Astrocyte of the hippocampus (primary cell): Measurements from ENCODE around the gene ZCCHC3.
A peak's percentile ranks its signal among the peaks of the same experiment; 100 is the strongest.
"Not testable (repeated sequence)": the region's sequence is repeated elsewhere in the genome, so short reads cannot be mapped to it uniquely, and the experiment has no call there.

ENCODE experiments used
- DNase-seq: peaks from one replicate; pipeline ENCODE4 v3.0.0; 2011; ENCODE audit warnings: low read depth, low spot score

ZCCHC3 gene, protein sequence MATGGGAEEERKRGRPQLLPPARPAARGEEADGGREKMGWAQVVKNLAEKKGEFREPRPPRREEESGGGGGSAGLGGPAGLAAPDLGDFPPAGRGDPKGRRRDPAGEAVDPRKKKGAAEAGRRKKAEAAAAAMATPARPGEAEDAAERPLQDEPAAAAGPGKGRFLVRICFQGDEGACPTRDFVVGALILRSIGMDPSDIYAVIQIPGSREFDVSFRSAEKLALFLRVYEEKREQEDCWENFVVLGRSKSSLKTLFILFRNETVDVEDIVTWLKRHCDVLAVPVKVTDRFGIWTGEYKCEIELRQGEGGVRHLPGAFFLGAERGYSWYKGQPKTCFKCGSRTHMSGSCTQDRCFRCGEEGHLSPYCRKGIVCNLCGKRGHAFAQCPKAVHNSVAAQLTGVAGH

DNA sequence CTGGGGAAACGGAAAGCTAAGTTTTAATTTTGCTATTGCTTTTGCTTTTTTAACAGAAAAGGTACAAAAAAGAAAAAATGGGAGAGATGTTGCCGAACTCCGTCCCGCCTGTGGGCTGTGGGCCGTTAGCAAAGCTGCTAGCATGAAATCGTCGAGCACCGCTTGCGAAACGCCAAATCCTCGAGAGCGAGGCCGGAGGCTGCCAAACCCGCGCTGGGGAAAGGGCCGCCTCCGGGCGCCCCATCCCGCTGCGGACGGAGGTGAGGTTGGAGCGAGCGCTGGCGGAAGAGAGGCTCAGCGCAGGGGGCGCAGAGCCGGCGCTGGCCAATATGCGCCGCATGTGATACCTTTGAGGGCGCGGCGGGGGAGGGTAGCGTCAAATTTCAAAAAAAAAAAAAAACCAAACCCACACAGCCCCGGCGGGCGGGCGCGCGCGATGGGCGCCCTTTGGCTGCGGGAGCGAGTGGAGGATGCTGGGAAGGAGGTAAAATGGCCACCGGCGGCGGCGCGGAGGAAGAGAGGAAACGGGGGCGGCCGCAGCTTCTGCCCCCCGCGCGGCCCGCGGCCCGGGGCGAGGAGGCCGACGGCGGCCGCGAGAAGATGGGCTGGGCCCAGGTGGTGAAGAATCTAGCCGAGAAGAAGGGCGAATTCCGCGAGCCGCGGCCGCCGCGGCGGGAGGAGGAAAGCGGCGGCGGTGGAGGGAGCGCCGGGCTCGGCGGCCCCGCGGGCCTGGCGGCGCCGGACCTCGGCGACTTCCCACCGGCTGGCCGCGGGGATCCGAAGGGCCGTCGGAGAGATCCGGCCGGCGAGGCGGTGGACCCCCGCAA lies at the start of gene ZCCHC3:
TSS of gene ZCCHC3 (plus strand) at position 473 of the 827 bp plus-strand sequence. CDS start at position 490, 17 bp downstream.
- peak; percentile 96 for DNase-seq

- no peak for DNase-seq
Measured at GRCh38 chr20:251354-251753, 46.0 kb upstream of the ZCCHC3 start.

DNA sequence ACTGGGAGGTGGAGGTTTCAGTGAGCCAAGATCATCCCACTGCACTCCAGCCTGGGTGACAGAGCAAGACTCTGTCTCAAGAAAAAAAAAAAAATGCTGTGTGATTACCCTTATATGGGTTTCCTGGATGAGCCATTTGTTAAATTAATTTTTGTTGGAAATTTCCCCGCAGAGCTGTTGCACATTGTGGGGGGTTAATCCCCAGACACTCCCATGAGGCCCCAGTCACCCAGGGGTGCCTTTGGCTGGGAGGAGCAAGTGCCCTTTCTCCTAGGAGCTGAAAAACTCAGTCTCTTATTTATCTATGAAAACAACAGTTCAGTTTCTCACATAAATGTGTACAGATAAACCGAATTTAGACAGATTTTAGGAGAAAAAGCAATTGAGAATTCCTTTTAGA lies 44.6 kb upstream of the ZCCHC3 start:
- DNase-seq: no peak

GRCh38 chr20:253447-253846 lies 43.9 kb upstream of the ZCCHC3 start:
- not testable (repeated sequence) for DNase-seq

DNA sequence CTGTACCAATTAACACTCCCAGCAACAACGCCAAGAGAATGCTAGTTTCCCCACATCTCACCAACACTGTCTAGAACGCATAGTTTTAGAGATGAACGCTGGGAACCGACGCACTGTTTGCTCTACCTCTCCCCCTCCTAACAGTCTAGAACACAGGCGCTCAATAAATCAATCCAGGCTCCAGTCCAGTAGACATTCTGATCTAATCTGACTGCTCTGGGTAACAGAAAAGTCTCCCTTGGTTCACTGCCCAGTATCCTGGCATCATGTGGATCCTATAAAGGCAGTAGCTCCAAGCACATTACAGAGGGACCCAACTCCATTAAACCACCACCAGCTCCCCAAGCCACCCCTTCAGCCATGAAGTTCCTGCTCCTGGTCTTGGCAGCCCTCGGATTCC lies 40.0 kb upstream of the ZCCHC3 start, which contains the start of gene DEFB132:
TSS of gene DEFB132 (plus strand) at position 306 of the 400 bp plus-strand sequence. CDS start at position 361, 55 bp downstream.
- DNase-seq: no peak

GRCh38 chr20:258269-258858 lies 39.0 kb upstream of the ZCCHC3 start:
- no peak for DNase-seq

DNA sequence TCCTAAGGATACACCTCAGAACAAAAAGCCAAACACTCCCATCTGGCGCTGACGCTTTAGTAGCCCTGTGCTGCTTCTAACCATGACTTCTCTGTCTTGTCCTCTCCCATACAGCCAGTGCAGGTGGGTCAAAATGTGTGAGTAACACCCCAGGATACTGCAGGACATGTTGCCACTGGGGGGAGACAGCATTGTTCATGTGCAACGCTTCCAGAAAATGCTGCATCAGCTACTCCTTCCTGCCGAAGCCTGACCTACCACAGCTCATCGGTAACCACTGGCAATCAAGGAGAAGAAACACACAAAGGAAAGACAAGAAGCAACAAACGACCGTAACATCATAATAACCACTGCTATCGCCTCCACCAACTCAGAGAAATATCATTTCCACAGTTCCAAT lies 38.4 kb upstream of the ZCCHC3 start:
- DNase-seq: no peak

DNA sequence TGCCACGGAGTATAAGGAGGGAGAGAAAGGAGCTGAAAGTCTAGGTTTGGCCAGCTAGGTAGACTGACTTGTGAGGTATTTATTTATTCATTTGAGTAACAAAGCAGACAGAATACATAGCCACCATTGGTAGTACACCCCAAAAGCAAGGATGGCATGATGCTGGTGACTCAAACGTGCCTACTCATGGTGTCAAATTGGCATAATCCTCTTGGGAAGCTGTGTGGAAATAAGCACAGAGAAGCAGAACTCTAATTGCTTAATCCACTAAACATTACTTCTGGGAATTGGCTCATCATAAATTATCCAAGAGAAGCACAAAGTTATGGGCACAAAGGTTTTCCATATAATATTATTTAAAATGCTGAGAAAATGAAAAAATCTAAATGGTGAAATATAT lies 37.4 kb upstream of the ZCCHC3 start:
- DNase-seq: no peak

DNA sequence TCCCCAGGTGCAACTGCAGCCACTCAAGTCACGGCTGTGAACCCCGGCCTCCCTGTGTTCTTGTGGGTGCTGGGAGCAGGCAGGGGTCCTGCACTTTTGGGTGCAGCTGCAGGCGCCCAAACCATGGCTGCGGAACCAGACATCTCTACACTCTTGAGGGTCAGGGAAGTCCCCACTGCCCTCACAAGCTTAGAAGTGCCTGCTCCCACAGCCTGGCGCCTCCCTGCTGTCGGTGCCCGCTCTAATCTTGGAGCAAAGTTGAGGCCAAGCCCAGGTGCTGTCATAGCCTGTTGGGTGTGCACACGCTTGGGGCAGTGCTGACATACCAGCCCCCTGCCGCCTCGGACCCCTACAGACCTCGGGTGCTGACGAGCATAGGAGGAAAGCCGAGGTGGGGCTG lies 33.7 kb upstream of the ZCCHC3 start:
- no peak for DNase-seq

GRCh38 chr20:266596-267562 lies 30.5 kb upstream of the ZCCHC3 start:
- DNase-seq: peak; percentile 88

DNA sequence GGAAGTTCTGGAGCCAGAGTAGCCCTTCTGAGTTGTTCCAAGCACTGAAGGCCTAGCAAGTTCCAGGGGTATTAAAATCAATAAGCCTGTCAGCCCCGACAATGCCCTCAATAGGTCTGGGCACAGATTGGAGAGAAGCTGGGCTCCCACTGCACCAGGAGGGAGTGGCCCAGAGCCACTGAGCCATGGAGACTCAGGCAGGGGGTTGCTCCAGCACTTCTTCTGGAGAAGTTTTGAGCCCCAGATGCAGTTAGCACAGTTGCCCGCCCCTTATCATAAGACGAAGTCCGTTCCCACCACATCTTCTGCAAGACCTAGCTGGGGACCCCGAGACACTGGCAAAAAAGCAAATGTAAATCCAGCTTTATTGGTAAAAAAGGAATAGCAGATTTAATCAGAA lies 26.9 kb upstream of the ZCCHC3 start:
- DNase-seq: no peak

DNA sequence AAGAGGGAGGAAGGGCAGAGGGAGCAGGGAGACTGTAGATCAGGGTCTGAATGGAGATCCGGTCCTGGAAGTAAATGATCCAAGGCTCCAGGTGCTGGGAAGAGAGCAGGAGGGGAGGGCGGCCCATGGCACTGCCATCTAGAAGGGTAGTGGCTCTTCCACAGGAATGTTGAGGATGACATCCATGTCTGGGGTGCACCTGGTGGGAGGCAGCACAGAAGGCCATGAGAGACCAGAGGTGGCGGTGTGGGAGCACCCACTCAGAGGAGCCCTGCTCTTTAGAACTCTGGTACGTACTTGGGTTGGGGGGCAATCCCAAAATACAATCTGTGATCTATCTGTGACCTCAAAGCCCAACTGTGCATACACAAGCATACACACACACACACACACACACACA lies 26.3 kb upstream of the ZCCHC3 start:
- DNase-seq: no peak

- no peak for DNase-seq
Measured at GRCh38 chr20:271528-271927, 25.8 kb upstream of the ZCCHC3 start.

DNA sequence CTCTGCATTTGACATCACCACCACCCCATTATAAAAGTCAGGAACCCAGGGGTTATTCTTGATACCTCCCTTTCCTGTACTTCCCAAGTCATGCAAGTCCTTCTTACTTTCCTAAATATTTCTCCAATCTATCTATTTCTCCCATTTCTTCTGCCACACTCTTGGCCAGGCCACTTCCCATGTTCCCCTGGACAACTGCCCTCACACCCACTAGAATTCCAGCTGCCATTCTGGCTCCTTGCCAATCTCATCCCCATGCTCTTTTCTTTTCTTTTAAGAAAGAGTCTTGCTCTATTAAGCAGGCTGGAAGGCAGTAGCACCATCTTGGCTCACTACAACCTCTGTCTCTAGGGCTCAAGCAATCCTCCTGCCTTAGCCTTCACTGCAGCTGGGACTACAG lies 24.7 kb upstream of the ZCCHC3 start:
- no peak for DNase-seq

DNA sequence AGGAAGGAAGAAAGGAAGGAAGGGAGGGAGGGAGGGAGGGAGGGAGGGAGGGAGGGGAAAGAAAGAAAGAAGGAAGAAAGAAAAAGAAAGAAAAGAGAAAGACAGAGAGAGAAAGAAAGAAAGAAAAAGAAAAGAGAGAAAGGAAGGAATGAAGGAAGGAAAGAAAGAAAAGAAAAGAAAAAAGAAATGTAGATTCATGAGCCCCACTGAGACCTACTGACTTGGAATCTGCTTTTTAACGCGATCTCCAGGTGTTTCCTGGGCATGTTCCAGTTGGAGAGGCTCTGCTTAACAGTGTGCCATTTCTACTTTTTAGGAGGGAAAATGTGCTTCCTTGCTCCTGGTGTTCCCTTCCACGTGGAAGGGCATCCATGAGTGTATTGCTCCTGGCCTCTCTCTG lies 23.5 kb upstream of the ZCCHC3 start:
- DNase-seq: no peak

DNA sequence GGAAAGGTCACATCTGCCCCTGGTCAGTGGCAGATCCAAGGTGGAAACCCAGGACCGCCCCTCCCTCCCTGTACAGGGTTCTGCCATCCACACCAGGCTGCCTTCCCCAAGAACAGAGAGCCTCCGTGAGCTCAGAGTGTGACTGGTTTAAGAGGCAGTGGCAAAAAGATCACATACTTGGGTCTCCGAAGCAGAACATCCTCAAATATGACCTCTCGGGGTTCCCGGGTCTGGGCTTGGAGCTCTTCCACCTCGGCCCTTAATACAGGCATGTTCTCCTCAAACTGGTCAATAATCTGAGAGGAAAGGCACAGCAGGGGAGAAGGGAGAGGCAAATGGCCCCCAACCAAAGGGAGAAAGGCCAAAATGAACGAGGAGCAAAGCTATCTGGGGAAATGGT lies 21.6 kb upstream of the ZCCHC3 start:
- DNase-seq: no peak

DNA sequence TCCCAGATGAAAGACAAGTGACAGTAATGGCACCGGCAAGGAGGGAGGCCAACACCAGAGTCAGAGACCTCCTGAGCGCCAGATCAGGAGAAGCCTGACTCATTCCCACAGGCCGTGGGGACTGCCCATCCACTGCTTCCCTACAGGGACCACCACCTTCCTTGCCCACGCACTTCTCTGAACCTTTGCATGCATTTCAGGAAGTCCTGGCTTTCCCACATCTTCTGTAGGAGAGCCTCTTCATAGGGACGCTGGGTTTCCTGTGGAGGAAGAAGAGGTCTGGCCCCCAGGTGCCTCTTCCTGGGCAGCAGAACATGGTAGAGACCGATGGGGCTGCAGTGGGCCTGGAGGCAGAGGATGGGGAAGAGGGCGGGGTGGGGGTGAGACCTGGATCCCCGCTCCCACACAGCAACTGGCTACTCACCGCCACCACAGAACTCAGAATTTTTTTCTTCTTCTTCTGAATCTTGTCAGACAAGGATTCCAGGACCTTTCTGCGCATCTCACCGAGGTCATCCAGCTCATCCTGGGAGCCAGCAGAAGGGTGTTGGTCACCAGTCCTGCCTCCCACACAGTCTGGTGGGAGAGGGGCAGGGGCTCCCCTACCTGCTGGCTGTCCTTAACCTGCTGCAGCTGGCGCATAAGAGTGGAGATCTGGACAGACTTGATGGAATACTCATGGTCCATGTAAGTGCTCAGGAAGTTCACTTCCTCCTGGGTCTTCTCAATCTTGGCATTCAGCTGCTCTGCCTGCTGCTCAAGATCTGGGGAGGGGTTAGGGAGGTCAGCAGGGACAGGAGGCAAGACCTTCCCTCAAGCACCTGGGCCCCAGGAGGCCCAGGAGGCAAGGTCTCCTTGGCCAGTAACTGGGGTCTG lies 20.5 kb upstream of the ZCCHC3 start:
- DNase-seq: no peak

GRCh38 chr20:277496-277781 lies 19.9 kb upstream of the ZCCHC3 start:
- DNase-seq: no peak

DNA sequence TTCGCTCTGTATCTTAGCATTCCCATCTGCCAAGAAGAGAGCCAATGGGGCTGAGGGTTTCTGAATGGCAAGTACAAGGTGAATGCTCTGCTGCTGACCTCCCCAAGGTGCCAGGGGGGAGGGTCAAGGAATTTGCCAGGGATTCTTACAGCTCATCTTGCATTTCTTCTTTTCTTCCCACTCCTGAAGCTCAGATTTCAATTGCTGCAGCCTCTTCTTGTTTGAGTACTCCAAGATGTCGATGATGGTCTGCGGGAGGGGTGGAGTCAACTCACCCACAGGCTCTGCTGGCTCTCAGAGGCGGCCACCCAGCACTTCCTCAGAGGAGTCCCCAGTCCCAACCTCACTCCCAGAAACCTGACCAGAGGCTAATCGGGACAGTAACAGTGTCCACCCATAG lies 19.2 kb upstream of the ZCCHC3 start:
- DNase-seq: no peak
